ENCODE measurements around the gene DTNBP1.
"Not testable (repeated sequence)": the region's sequence is repeated elsewhere in the genome, so short reads cannot be mapped to it uniquely, and the experiment has no call there.

The DTNBP1 gene

GRCh38 chr6:15672818-15673217 lies 10.0 kb upstream of the DTNBP1 start:
- no peak overlapping the region for H3K27ac ChIP-seq
- ChIA-PET POLR2A (ENCODE audit: low non-redundant PET) (no interaction called here), CTCF (no interaction called here)
- TF ChIP-seq CTCF (conservative IDR thresholded peaks at IDR 0.05; ENCODE audit: low read depth), result no peak
- no peak for DNase-seq (ENCODE audit: low spot score)

DNA sequence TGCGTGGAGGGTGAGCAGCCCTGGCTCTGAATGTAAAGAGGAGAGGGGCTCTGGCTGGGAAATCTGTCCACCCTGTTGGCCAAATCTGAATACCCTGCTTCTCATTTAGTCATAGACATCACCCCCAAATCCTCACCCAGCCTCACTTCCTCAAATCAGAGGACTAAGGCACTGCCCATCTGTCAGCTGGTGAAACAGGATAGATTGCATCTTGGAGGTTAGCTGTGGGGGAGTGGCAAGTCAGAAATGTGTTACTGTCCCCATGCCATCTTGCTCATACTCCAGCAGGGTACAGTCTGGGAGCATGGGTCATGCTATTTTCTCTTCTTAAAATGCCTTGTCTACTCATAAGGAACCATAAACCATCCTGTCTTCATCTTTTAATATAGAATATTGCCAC lies 9.5 kb upstream of the DTNBP1 start:
- no peak for DNase-seq (ENCODE audit: low spot score)
- POLR2A ChIA-PET (ENCODE audit: low non-redundant PET), result no interaction called here
- H3K27ac ChIP-seq, result no peak overlapping the region
- no peak for TF ChIP-seq CTCF (conservative IDR thresholded peaks at IDR 0.05; ENCODE audit: low read depth)
- CTCF ChIA-PET, result no interaction called here

DNA sequence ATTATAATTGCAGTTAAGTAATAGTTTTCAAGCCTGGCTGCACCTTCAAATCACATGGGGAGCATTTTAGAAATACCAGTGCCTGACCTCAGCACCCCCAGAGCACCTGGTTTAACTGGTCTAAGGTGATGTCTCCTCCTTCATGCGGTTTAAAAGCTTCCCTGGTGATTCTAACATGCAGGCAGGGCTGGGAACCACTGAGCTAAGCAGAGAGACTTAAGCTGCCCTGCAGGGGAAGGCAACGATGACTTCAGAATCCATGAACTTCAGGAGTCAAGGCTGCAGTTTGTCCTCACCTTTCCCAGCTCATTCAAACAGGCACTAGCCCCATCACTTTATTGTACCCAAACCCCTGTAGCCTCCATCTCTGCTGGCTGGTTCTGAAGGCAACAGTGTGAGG lies 6.1 kb upstream of the DTNBP1 start:
- TF ChIP-seq CTCF (conservative IDR thresholded peaks at IDR 0.05; ENCODE audit: low read depth), result no peak
- no peak for DNase-seq (ENCODE audit: low spot score)
- ChIA-PET CTCF (no interaction called here), POLR2A (ENCODE audit: low non-redundant PET) (no interaction called here)
- no peak overlapping the region for H3K27ac ChIP-seq

DNA sequence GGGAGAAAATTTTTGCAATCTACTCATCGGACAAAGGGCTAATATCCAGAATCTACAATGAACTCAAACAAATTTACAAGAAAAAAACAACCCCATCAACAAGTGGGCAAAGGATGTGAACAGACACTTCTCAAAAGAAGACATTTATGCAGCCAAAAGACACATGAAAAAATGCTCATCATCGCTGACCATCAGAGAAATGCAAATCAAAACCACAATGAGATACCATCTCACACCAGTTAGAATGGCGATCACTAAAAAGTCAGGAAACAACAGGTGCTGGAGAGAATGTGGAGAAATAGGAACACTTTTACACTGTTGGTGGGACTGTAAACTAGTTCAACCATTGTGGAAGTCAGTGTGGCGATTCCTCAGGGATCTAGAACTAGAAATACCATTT lies 4.1 kb upstream of the DTNBP1 start:
- DNase-seq (ENCODE audit: low spot score); POLR2A ChIA-PET (ENCODE audit: low non-redundant PET); H3K27ac ChIP-seq: not testable (repeated sequence)
- CTCF ChIA-PET, result interaction anchor here (0.9 kb wide), 1 partner anchor 1600 kb away, joined by 3 read pairs; no protein-coding TSS in a partner anchor

DNA sequence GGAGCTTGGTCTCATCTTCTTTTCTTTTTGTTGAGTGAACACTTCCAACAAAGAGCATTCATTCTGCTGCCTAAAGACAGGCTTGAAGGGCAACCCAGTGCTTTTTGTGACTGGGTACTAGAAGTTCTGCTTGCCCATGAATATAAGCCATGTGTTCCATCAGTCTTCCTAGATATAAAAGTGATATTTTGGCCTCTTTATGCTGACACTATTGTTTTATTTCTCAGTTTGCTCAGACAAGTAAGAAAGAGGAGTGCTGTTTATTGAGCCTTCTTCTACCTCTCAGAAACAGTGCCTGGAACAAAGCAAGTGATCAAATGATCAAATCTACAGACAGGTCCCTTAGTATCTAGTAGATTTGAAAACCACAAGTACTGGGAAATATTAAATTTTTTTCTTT lies 2.4 kb upstream of the DTNBP1 start:
- DNase-seq (ENCODE audit: low spot score), result no peak
- no peak for TF ChIP-seq CTCF (conservative IDR thresholded peaks at IDR 0.05; ENCODE audit: low read depth)
- ChIA-PET CTCF (interaction anchor here (0.5 to 0.7 kb wide), 3 partner anchors 106 to 300 kb away, joined by 3 read pairs; no protein-coding TSS in a partner anchor), POLR2A (ENCODE audit: low non-redundant PET) (no interaction called here)
- H3K27ac ChIP-seq, result no peak overlapping the region

GRCh38 chr6:15663130-15663871 lies 473 bp upstream of the DTNBP1 start:
- POLR2A ChIA-PET (ENCODE audit: low non-redundant PET), result no interaction called here
- CTCF ChIA-PET, result no interaction called here

More at GRCh38 chr6:15663130-15663871, 473 bp upstream of the DTNBP1 start:
- TF ChIP-seq CTCF (conservative IDR thresholded peaks at IDR 0.05; ENCODE audit: low read depth), result no peak
- DNase-seq (ENCODE audit: low spot score), result no peak
- no peak overlapping the region for H3K27ac ChIP-seq

Data from RWPE1 (cell line).